H9 (cell line): ENCODE measurements around the gene SPTLC3. TPM values are rescaled to one million over a fixed set of nuclear protein-coding genes. Genes with fewer than 3 reads are reported as not detected.

ENCODE experiments used
- DNase-seq: peaks from one replicate; pipeline ENCODE4 v3.0.0-alpha.2; 2017
- H2AFZ ChIP-seq: one replicate; pipeline ENCODE4 v1.6.1; 2013; ENCODE audit warnings: mild to moderate bottlenecking, low read length, control low read depth, moderate library complexity
- H2AK5ac ChIP-seq: 2 replicates; pipeline ENCODE4 v1.6.1; 2013; ENCODE audit warnings: low read length, control low read depth, mixed read lengths; ENCODE audit not compliant: insufficient read length
- H2BK120ac ChIP-seq: one replicate; pipeline ENCODE4 v1.6.1; 2013; ENCODE audit warnings: low read depth, mild to moderate bottlenecking, low read length, control low read depth, inconsistent platforms; ENCODE audit not compliant: poor library complexity, severe bottlenecking
- H2BK12ac ChIP-seq: 2 replicates; pipeline ENCODE4 v1.6.1; 2013; ENCODE audit warnings: low read length, control low read depth, mixed read lengths, low read depth; ENCODE audit not compliant: insufficient read length
- H2BK15ac ChIP-seq: 2 replicates; pipeline ENCODE4 v1.6.1; 2013; ENCODE audit warnings: low read depth, low read length, control low read depth
- H2BK20ac ChIP-seq: one replicate; pipeline ENCODE4 v1.6.1; 2013; ENCODE audit warnings: low read depth, mild to moderate bottlenecking, low read length, control low read depth, inconsistent platforms; ENCODE audit not compliant: poor library complexity, severe bottlenecking
- H2BK5ac ChIP-seq: 2 replicates; pipeline ENCODE4 v1.6.1; 2013; ENCODE audit warnings: low read length, control low read depth, mixed read lengths; ENCODE audit not compliant: insufficient read length
- H3K14ac ChIP-seq: 2 replicates; pipeline ENCODE4 v1.6.1; 2013; ENCODE audit warnings: low read length, control low read depth; ENCODE audit not compliant: insufficient read depth
- H3K18ac ChIP-seq: 2 replicates; pipeline ENCODE4 v1.6.1; 2013; ENCODE audit warnings: low read depth, mild to moderate bottlenecking, mixed read lengths, low read length, control low read depth; ENCODE audit not compliant: insufficient read length
- H3K23ac ChIP-seq: 2 replicates; pipeline ENCODE4 v1.6.1; 2013; ENCODE audit warnings: low read length, control low read depth, mixed read lengths, low read depth; ENCODE audit not compliant: insufficient read length
- H3K23me2 ChIP-seq: 2 replicates; pipeline ENCODE4 v1.6.1; 2013; ENCODE audit warnings: low read depth, mild to moderate bottlenecking, mixed read lengths, low read length, control low read depth; ENCODE audit not compliant: insufficient read length, poor library complexity, severe bottlenecking
- H3K27ac ChIP-seq: 2 replicates; pipeline ENCODE4 v1.5.1; 2013; ENCODE audit warnings: low read length, control low read depth, mixed read lengths, low read depth; ENCODE audit not compliant: insufficient read length
- H3K27me3 ChIP-seq: 2 replicates; pipeline ENCODE4 v1.6.1; 2013; ENCODE audit warnings: low read length, control low read depth, inconsistent platforms; ENCODE audit not compliant: insufficient read depth
- H3K4ac ChIP-seq: 2 replicates; pipeline ENCODE4 v1.6.1; 2013; ENCODE audit warnings: low read depth, mild to moderate bottlenecking, control low read depth, inconsistent platforms, low read length, moderate library complexity
- H3K4me1 ChIP-seq: 2 replicates; pipeline ENCODE4 v1.6.1; 2013; ENCODE audit warnings: low read length, control low read depth, inconsistent platforms; ENCODE audit not compliant: insufficient read depth
- H3K4me2 ChIP-seq: 2 replicates; pipeline ENCODE4 v1.6.1; 2013; ENCODE audit warnings: low read length, control low read depth, mixed read lengths; ENCODE audit not compliant: insufficient read length, insufficient read depth
- H3K56ac ChIP-seq: 2 replicates; pipeline ENCODE4 v1.6.1; 2013; ENCODE audit warnings: low read depth, mild to moderate bottlenecking, mixed read lengths, low read length, control low read depth; ENCODE audit not compliant: insufficient read length
- H3K79me1 ChIP-seq: 2 replicates; pipeline ENCODE4 v1.6.1; 2013; ENCODE audit warnings: low read depth, mild to moderate bottlenecking, moderate library complexity, low read length, control low read depth, inconsistent platforms; ENCODE audit not compliant: insufficient read depth, poor library complexity, severe bottlenecking
- H3K79me2 ChIP-seq: 2 replicates; pipeline ENCODE4 v1.6.1; 2013; ENCODE audit warnings: low read length, control low read depth, inconsistent platforms; ENCODE audit not compliant: insufficient read depth
- H3K9ac ChIP-seq: 2 replicates; pipeline ENCODE4 v1.6.1; 2013; ENCODE audit warnings: low read length, control low read depth, mixed read lengths; ENCODE audit not compliant: insufficient read length; ENCODE audit errors: extremely low read depth
- H3K9me3 ChIP-seq: one replicate; pipeline ENCODE4 v1.6.1; 2013; ENCODE audit warnings: low read depth, low read length, inconsistent platforms; ENCODE audit not compliant: control insufficient read depth
- H3T11ph ChIP-seq: one replicate; pipeline ENCODE4 v1.6.1; 2013; ENCODE audit warnings: mild to moderate bottlenecking, low read length, control low read depth, inconsistent platforms
- H4K20me1 ChIP-seq: one replicate; pipeline ENCODE4 v1.6.1; 2013; ENCODE audit not compliant: control insufficient read depth, insufficient read length, insufficient read depth
- H4K5ac ChIP-seq: 2 replicates; pipeline ENCODE4 v1.6.1; 2013; ENCODE audit warnings: low read depth, mild to moderate bottlenecking, mixed read lengths, low read length, control low read depth; ENCODE audit not compliant: insufficient read length
- H4K8ac ChIP-seq: replicated peaks from 2 replicates; pipeline ENCODE4 v1.6.1; 2013; ENCODE audit warnings: low read length, control low read depth, mixed read lengths, low read depth; ENCODE audit not compliant: insufficient read length
- H4K91ac ChIP-seq: 2 replicates; pipeline ENCODE4 v1.6.1; 2013; ENCODE audit warnings: low read depth, mild to moderate bottlenecking, moderate library complexity, mixed read lengths, low read length, control low read depth; ENCODE audit not compliant: insufficient read length
- H3K27ac Mint-ChIP-seq, 3 experiments: 2 replicates in 2 of 3; 3 replicates in 1 of 3; pipeline ENCODE4 v1.8.0; 2020 to 2021; ENCODE audit warnings: mixed read lengths in 3 of 3, mild to moderate bottlenecking in 1 of 3, moderate library complexity in 1 of 3
- H3K27me3 Mint-ChIP-seq: 2 replicates; pipeline ENCODE4 v1.8.0; 2021; ENCODE audit warnings: low read depth, mild to moderate bottlenecking, moderate library complexity, mixed read lengths
- H3K36me3 Mint-ChIP-seq, 3 experiments: 2 replicates in 2 of 3; 3 replicates in 1 of 3; pipeline ENCODE4 v1.8.0; 2020 to 2021; ENCODE audit warnings: low read depth in 3 of 3, mixed read lengths in 3 of 3; ENCODE audit not compliant: insufficient read depth in 1 of 3
- H3K4me1 Mint-ChIP-seq, 2 experiments: 2 replicates each; pipeline ENCODE4 v1.8.0; 2020; ENCODE audit warnings: mixed read lengths in 2 of 2
- H3K4me3 Mint-ChIP-seq, 2 experiments: 2 replicates in 1 of 2; 3 replicates in 1 of 2; pipeline ENCODE4 v1.8.0; 2020 to 2021; ENCODE audit warnings: mild to moderate bottlenecking in 2 of 2, mixed read lengths in 2 of 2, moderate library complexity in 1 of 2
- H3K9me3 Mint-ChIP-seq, 2 experiments: 2 replicates in 1 of 2; 3 replicates in 1 of 2; pipeline ENCODE4 v1.8.0; 2020; ENCODE audit warnings: mild to moderate bottlenecking in 2 of 2, mixed read lengths in 2 of 2, moderate library complexity in 1 of 2
- WGBS: extraction: QIAGEN DNeasy Blood & Tissue Kit; methylation state at CpG from one replicate; pipeline ENCODE4 v1.1.7; 2013; ENCODE audit warnings: missing lambda C conversion rate, low lambda C conversion rate, mixed read lengths; ENCODE audit not compliant: insufficient read length; ENCODE audit errors: extremely low coverage; 5-methylcytosine and 5-hydroxymethylcytosine counted together
- total RNA-seq: library from RNA; stranded (reverse); gene quantifications from 2 replicates; pipeline ENCODE4 v1.2.1, GENCODE V29; 2021
- TF ChIP-seq, protein P1 (sequence below): fragments of 200-600 bp; sonication (generic); conservative IDR thresholded peaks from 3 replicates; pipeline ENCODE4 v1.8.0; 2021; ENCODE audit warnings: antibody characterized with exemption, mild to moderate bottlenecking

The SPTLC3 gene
- total RNA-seq, 1 experiment from 2014 or later: 0.68 TPM

- Histone ChIP-seq H3K23ac (no peak overlapping the region), H4K8ac (no peak overlapping the region), H3K56ac (no peak overlapping the region), H2BK120ac (no peak overlapping the region), H3K9me3 (no peaks in the 10 kb centered on the region), H2AK5ac (no peak overlapping the region), H3K79me2 (no peaks in the 10 kb centered on the region), H2AFZ (no peak overlapping the region), H3K4me2 (no peak overlapping the region), H2BK5ac (no peak overlapping the region), H3K23me2 (no peaks in the 10 kb centered on the region), H3K79me1 (no peaks in the 10 kb centered on the region), H3K4me1 (peaks cover 10% of the 10 kb centered on the region; the same call in 1 of the 2 replicates), H4K91ac (no peak overlapping the region), H4K20me1 (no peaks in the 10 kb centered on the region), H3K14ac (no peak overlapping the region), H2BK12ac (no peak overlapping the region), H3K27me3 (no peaks in the 10 kb centered on the region), H2BK15ac (no peak overlapping the region), H3T11ph (no peak overlapping the region), H3K18ac (no peak overlapping the region), H2BK20ac (no peak overlapping the region), H4K5ac (no peak overlapping the region), H3K4ac (no peak overlapping the region), H3K27ac (no peak overlapping the region), H3K9ac (no peak overlapping the region)
- peaks cover 24 to 27% of the 10 kb centered on the region in 2 experiments for H3K4me1 Mint-ChIP-seq
- no peak overlapping the region for H3K27ac Mint-ChIP-seq
- peaks cover 2% of the 10 kb centered on the region; the same call in 1 of the 2 replicates for H3K27me3 Mint-ChIP-seq
- H3K36me3 Mint-ChIP-seq: no peaks in the 10 kb centered on the region; a peak in 1 of 7 replicates
- H3K9me3 Mint-ChIP-seq: no peaks in the 10 kb centered on the region; a peak in 2 of 5 replicates
- WGBS: no CpG with 5 or more reads among the region's 2 CpGs
- TF ChIP-seq, protein P1, sequence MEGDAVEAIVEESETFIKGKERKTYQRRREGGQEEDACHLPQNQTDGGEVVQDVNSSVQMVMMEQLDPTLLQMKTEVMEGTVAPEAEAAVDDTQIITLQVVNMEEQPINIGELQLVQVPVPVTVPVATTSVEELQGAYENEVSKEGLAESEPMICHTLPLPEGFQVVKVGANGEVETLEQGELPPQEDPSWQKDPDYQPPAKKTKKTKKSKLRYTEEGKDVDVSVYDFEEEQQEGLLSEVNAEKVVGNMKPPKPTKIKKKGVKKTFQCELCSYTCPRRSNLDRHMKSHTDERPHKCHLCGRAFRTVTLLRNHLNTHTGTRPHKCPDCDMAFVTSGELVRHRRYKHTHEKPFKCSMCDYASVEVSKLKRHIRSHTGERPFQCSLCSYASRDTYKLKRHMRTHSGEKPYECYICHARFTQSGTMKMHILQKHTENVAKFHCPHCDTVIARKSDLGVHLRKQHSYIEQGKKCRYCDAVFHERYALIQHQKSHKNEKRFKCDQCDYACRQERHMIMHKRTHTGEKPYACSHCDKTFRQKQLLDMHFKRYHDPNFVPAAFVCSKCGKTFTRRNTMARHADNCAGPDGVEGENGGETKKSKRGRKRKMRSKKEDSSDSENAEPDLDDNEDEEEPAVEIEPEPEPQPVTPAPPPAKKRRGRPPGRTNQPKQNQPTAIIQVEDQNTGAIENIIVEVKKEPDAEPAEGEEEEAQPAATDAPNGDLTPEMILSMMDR: no peak
- no peak for DNase-seq
- no peak overlapping the region for H3K4me3 Mint-ChIP-seq
Measured at GRCh38 chr20:13062789-13063188, 54.0 kb downstream of the SPTLC3 start.
